GM12878 (cell line): Measurements from ENCODE around the gene PPP2R2B. TPM values are rescaled to one million over a fixed set of nuclear protein-coding genes. Genes with fewer than 3 reads are reported as not detected.

Source experiments
- ATAC-seq: fragments of 200-7000 bp; cut with Tn5 transposase; 3 replicates; pipeline ENCODE4 v1.9.1; 2020; ENCODE audit warnings: mild to moderate bottlenecking, moderate library complexity
- BruUV-seq: library from RNA; stranded (reverse); fragments of 400-500 nt; replicated peaks from 2 replicates; lab custom pipeline; 2021; lab: Mats Ljungman, UMichigan
- CTCF ChIA-PET: fragments of 300-600 bp; sonication (Branson Sonifier 250); formaldehyde crosslinking; extraction: SDS; loops from one replicate; lab custom pipeline; 2021; ENCODE audit warnings: inconsistent platforms; lab: Yijun Ruan, JAX
- POLR2A ChIA-PET: fragments of 350-600 bp; formaldehyde crosslinking; extraction: SDS; loops from one replicate; lab custom pipeline; 2021; ENCODE audit warnings: inconsistent platforms; lab: Charles Lee
- RAD21 ChIA-PET: fragments of 300-600 bp; sonication (Branson Sonifier 250); formaldehyde crosslinking; loops from one replicate; lab custom pipeline; 2023; ENCODE audit warnings: antibody characterized with exemption; ENCODE audit not compliant: unreplicated experiment; lab: Charles Lee
- SMC1A ChIA-PET: fragments of 300-600 bp; sonication (Branson Sonifier 250); formaldehyde crosslinking; loops from one replicate; lab custom pipeline; 2023; ENCODE audit not compliant: unreplicated experiment, uncharacterized antibody; lab: Charles Lee
- DNase-seq: peaks from one replicate; pipeline ENCODE4 v3.0.0-alpha.2; 2011; ENCODE audit warnings: low read depth, low spot score
- FAIRE-seq: peaks from 3 replicates; lab custom pipeline; 2011; peaks lifted over from hg19 to GRCh38; lab: Jason Lieb, UNC
- H2AFZ ChIP-seq: 2 replicates; pipeline ENCODE4 v1.6.0; 2011; ENCODE audit warnings: low read depth, low read length, control low read depth; ENCODE audit not compliant: control insufficient read depth
- H3K27ac ChIP-seq: 2 replicates; pipeline ENCODE4 v1.5.1; 2011; ENCODE audit warnings: control low read depth; ENCODE audit not compliant: control insufficient read depth, insufficient read depth
- H3K27me3 ChIP-seq, 2 experiments: replicated peaks in 1 of 2; 2 replicates each; pipeline versions ENCODE4 v1.6.0 to v1.6.1; 2011; ENCODE audit warnings: low read length in 1 of 2; ENCODE audit not compliant: control insufficient read depth in 2 of 2, insufficient read depth in 2 of 2
- H3K36me3 ChIP-seq, 2 experiments: 2 replicates each; pipeline ENCODE4 v1.5.1; 2011; ENCODE audit warnings: low read length in 1 of 2; ENCODE audit not compliant: control insufficient read depth in 2 of 2, insufficient read depth in 2 of 2
- H3K4me1 ChIP-seq: 2 replicates; pipeline ENCODE4 v1.6.1; 2011; ENCODE audit warnings: mild to moderate bottlenecking, low read length, moderate library complexity, mixed read lengths; ENCODE audit not compliant: control insufficient read depth, insufficient read depth
- H3K4me2 ChIP-seq: 2 replicates; pipeline ENCODE4 v1.6.0; 2011; ENCODE audit warnings: control low read depth; ENCODE audit not compliant: control insufficient read depth, insufficient read depth
- H3K4me3 ChIP-seq: fragments of 200-600 bp; sonication (generic); 2 replicates; pipeline ENCODE4 v1.5.1; 2016
- H3K79me2 ChIP-seq: 2 replicates; pipeline ENCODE4 v1.6.0; 2011; ENCODE audit warnings: low read length; ENCODE audit not compliant: control insufficient read depth, insufficient read depth
- H3K9ac ChIP-seq: 2 replicates; pipeline ENCODE4 v1.8.0; 2011; ENCODE audit warnings: low read length, control low read depth, mixed read lengths; ENCODE audit not compliant: control insufficient read depth, insufficient read depth
- H3K9me3 ChIP-seq: replicated peaks from 3 replicates; pipeline ENCODE4 v1.5.1; 2011; ENCODE audit warnings: mild to moderate bottlenecking, low read length; ENCODE audit not compliant: control insufficient read depth, insufficient read depth
- H4K20me1 ChIP-seq: 2 replicates; pipeline ENCODE4 v1.6.0; 2011; ENCODE audit not compliant: control insufficient read depth, insufficient read depth
- ATF7 ChIP-seq: fragments of 450-650 bp; IDR thresholded peaks from 2 replicates; pipeline ENCODE4 v1.6.1; 2016; ENCODE audit warnings: low read depth, mild to moderate bottlenecking
- CBX3 ChIP-seq: fragments of 200-600 bp; sonication (generic); IDR thresholded peaks from 2 replicates; pipeline ENCODE4 v1.6.1; 2016; ENCODE audit warnings: low read depth, borderline replicate concordance
- CEBPB ChIP-seq, 2 experiments: fragments of 150-350 bp in 1 of 2; IDR thresholded peaks; 2 replicates each; pipeline ENCODE4 v1.6.1; 2012 to 2014; ENCODE audit warnings: low read depth in 2 of 2, low read length in 2 of 2, borderline replicate concordance in 1 of 2, inconsistent platforms in 1 of 2
- FOXM1 ChIP-seq: IDR thresholded peaks from 2 replicates; pipeline ENCODE4 v1.6.1; 2012; ENCODE audit warnings: low read depth, mild to moderate bottlenecking, inconsistent platforms, low read length, moderate library complexity
- NR2C2 ChIP-seq: IDR thresholded peaks from 2 replicates; pipeline ENCODE4 v1.6.1; 2011; ENCODE audit warnings: borderline replicate concordance, low read depth; ENCODE audit not compliant: control insufficient read depth, insufficient read length
- SP1 ChIP-seq: IDR thresholded peaks from one replicate; pipeline ENCODE4 v1.6.1; 2011; ENCODE audit warnings: low read depth, low read length
- ZNF207 ChIP-seq: fragments of 450-650 bp; IDR thresholded peaks from 2 replicates; pipeline ENCODE4 v1.6.1; 2014; ENCODE audit warnings: antibody characterized with exemption, mild to moderate bottlenecking, borderline replicate concordance
- WGBS: methylation state at CpG from one replicate; pipeline ENCODE4 v1.1.6; 2016; ENCODE audit warnings: low lambda C conversion rate; ENCODE audit not compliant: insufficient replicate concordance, insufficient coverage; ENCODE audit errors: missing lambda C conversion rate; 5-methylcytosine and 5-hydroxymethylcytosine counted together
- in situ Hi-C: fragments of 300-500 bp; cut with MboI; formaldehyde crosslinking; loops from 9 replicates; pipeline ENCODE4 v1.14.3; 2018; ENCODE audit warnings: mixed read lengths
- intact Hi-C: fragments of 100-400 bp; cut with micrococcal nuclease; formaldehyde crosslinking; loops from one replicate; pipeline ENCODE4 v1.14.2; 2022; ENCODE audit not compliant: unreplicated experiment
- polyA plus RNA-seq, 11 experiments: library from polyadenylated mRNA; depleted of rRNA in 4 of 11; unstranded in 6 of 11; stranded (reverse) in 5 of 11; fragments of >200 nt; fragmentation: Nextera tagmentation in 4 of 11; fragmentation: Illumina TruSeq in 1 of 11; extraction: Ambion mirVana in 4 of 11; extraction: Trizol in 1 of 11; gene quantifications; 1 replicate in 1 of 11; 2 replicates in 10 of 11; pipeline versions ENCODE4 v1.2.1 to v1.2.3, GENCODE V29; 2011 to 2016; ENCODE audit warnings: inconsistent platforms in 2 of 11, missing spikeins in 2 of 11, low read depth in 1 of 11
- total RNA-seq, 4 experiments: library from RNA; depleted of rRNA in 3 of 4; stranded (reverse); fragments of >200 nt in 3 of 4; fragmentation: Illumina TruSeq in 1 of 4; extraction: Trizol in 1 of 4; gene quantifications; 2 replicates each; pipeline versions ENCODE4 v1.2.1 to v1.2.3, GENCODE V29; 2013 to 2021
- TF ChIP-seq, protein P1 (sequence below): IDR thresholded peaks from 2 replicates; pipeline ENCODE4 v1.6.1; 2011; ENCODE audit warnings: mild to moderate bottlenecking, low read depth, low read length, moderate library complexity; ENCODE audit not compliant: insufficient replicate concordance

PPP2R2B gene
- total and polyA plus RNA-seq, 10 of the 15 experiments (the other 5 are each of a cell fraction or from before 2014, with no cell fraction given): not detected

DNA sequence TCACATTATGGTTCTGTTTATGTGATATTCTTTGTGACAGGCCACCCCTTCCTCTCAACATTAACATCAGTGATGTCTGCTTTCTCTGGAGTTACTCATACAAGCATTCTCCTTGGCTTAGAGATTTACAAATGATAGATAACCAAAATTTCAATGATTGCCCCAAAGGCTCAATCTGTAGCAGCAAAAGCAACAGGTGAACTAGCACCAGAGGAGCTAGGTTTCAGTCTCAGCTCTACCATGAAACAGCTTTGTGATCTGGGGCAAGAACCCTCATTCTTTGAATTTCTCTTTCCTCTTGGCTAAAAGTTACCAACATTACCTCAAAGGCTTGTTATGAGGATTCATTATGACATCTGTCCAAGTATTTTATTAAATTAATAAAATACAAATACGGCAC lies 120.5 kb downstream of the PPP2R2B start:
- ChIA-PET RAD21 (no interaction called here), SMC1A (interaction anchor here (1.2 to 1.3 kb wide), 2 partner anchors 13 to 36 kb away, joined by 3 to 4 read pairs; no protein-coding TSS in a partner anchor), POLR2A (no interaction called here), CTCF (no interaction called here)
- no peaks in the 10 kb centered on the region for H3K4me1 ChIP-seq
- no peak overlapping the region for H3K27ac ChIP-seq
- no peaks in the 10 kb centered on the region for H3K36me3 ChIP-seq
- BruUV-seq: no TSS peak
- ATAC-seq (no peak), DNase-seq (no peak), FAIRE-seq (no peak)
- WGBS: 0% methylated on average over 1 of the region's 1 CpG
- H2AFZ ChIP-seq: no peak overlapping the region
- no peak for TF ChIP-seq ZNF207
- no peak for TF ChIP-seq NR2C2
- TF ChIP-seq CEBPB (IDR thresholded peaks at IDR 0.05; ENCODE audit: borderline replicate concordance in 1 of 2, low read depth in 2 of 2, low read length in 2 of 2): no peak
- no peak for TF ChIP-seq ATF7
- no peak for TF ChIP-seq SP1
- TF ChIP-seq FOXM1: no peak
- no peak for TF ChIP-seq CBX3
- TF ChIP-seq, protein P1, sequence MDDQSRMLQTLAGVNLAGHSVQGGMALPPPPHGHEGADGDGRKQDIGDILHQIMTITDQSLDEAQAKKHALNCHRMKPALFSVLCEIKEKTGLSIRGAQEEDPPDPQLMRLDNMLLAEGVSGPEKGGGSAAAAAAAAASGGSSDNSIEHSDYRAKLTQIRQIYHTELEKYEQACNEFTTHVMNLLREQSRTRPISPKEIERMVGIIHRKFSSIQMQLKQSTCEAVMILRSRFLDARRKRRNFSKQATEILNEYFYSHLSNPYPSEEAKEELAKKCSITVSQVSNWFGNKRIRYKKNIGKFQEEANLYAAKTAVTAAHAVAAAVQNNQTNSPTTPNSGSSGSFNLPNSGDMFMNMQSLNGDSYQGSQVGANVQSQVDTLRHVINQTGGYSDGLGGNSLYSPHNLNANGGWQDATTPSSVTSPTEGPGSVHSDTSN: no peak
- intact Hi-C loops (no loop called here), in situ Hi-C loops (no loop called here)
- no peak overlapping the region for H3K4me3 ChIP-seq
- H3K9ac ChIP-seq: no peak overlapping the region
- H3K9me3 ChIP-seq: no peaks in the 10 kb centered on the region
- peaks cover 0 to 3% of the 10 kb centered on the region in 2 experiments; a peak in 1 of 4 replicates for H3K27me3 ChIP-seq
- no peak overlapping the region for H3K4me2 ChIP-seq
- no peaks in the 10 kb centered on the region for H4K20me1 ChIP-seq
- H3K79me2 ChIP-seq: no peaks in the 10 kb centered on the region
